ENCODE data around the gene RNF157. TPM values are rescaled to one million over a fixed set of nuclear protein-coding genes. Genes with fewer than 3 reads are reported as not detected.

Gene RNF157
- total RNA-seq, 1 donor from 2014 or later = 15.8 TPM

GRCh38 chr17:76121932-76122430 is 118.3 kb downstream of the RNF157 start:
- DNase-seq (ENCODE audit: low spot score) (no peak), ATAC-seq (peak; percentile 56)
- intact Hi-C loops (cut with DNase I) = loop anchor here (2.0 to 5.0 kb wide), 2 partner anchors 60 to 157 kb away; no protein-coding TSS in a partner anchor

- DNase-seq (ENCODE audit: low spot score) (no peak), ATAC-seq (no peak)
- intact Hi-C loops (cut with DNase I) = loop anchor here (5.0 kb wide), 1 partner anchor 62 kb away; no protein-coding TSS in a partner anchor
These were observed 119.7 kb downstream of the RNF157 start for GRCh38 chr17:76120658-76121008.

GRCh38 chr17:76119409-76120371 is 120.6 kb downstream of the RNF157 start:
- DNase-seq (ENCODE audit: low spot score) = no peak
- ATAC-seq = no peak
- intact Hi-C loops (cut with DNase I) = loop anchor here (5.0 kb wide), 1 partner anchor 63 kb away; no protein-coding TSS in a partner anchor

GRCh38 chr17:76115138-76115754 is 125.0 kb downstream of the RNF157 start:
- intact Hi-C loops (cut with DNase I) = no loop called here
- ATAC-seq (no peak), DNase-seq (ENCODE audit: low spot score) (no peak)

- intact Hi-C loops (cut with DNase I) = no loop called here
- no peak for ATAC-seq
- no peak for DNase-seq (ENCODE audit: low spot score)
These were observed 128.3 kb downstream of the RNF157 start for GRCh38 chr17:76111956-76112355.

GRCh38 chr17:76107509-76107908 is 132.8 kb downstream of the RNF157 start:
- intact Hi-C loops (cut with DNase I) = no loop called here
- DNase-seq (ENCODE audit: low spot score) (no peak), ATAC-seq (no peak)

GRCh38 chr17:76106703-76107102 is 133.6 kb downstream of the RNF157 start:
- DNase-seq (ENCODE audit: low spot score) (no peak), ATAC-seq (no peak)
- intact Hi-C loops (cut with DNase I) = no loop called here

- intact Hi-C loops (cut with DNase I) = no loop called here
- DNase-seq (ENCODE audit: low spot score) (no peak), ATAC-seq (no peak)
These were observed 135.4 kb downstream of the RNF157 start for GRCh38 chr17:76104896-76105231.

- DNase-seq (ENCODE audit: low spot score) (no peak), ATAC-seq (peak; percentile 4)
- intact Hi-C loops (cut with DNase I) = no loop called here
These were observed 136.0 kb downstream of the RNF157 start for GRCh38 chr17:76104140-76104895.

- DNase-seq (ENCODE audit: low spot score) (peak; percentile 96), ATAC-seq (peak; percentile 99)
- intact Hi-C loops (cut with DNase I) = no loop called here
These were observed 136.8 kb downstream of the RNF157 start, which contains the start of gene EXOC7 for GRCh38 chr17:76103274-76104139. Gene EXOC7, minus strand, starts transcription at chr17:76103787. Its CDS starts 95 bp downstream, at chr17:76103692.

GRCh38 chr17:76102944-76103273 is 137.4 kb downstream of the RNF157 start:
- ATAC-seq (no peak), DNase-seq (ENCODE audit: low spot score) (no peak)
- intact Hi-C loops (cut with DNase I) = no loop called here

- DNase-seq (ENCODE audit: low spot score) (no peak), ATAC-seq (no peak)
- intact Hi-C loops (cut with DNase I) = no loop called here
These were observed 142.5 kb downstream of the RNF157 start for GRCh38 chr17:76097716-76098295.

- DNase-seq (ENCODE audit: low spot score) (no peak), ATAC-seq (no peak)
- intact Hi-C loops (cut with DNase I) = no loop called here
These were observed 144.3 kb downstream of the RNF157 start for GRCh38 chr17:76095943-76096342.

- DNase-seq (ENCODE audit: low spot score) = no peak
These were observed 146.2 kb downstream of the RNF157 start for GRCh38 chr17:76094046-76094445.

GRCh38 chr17:76092526-76093413 is 147.5 kb downstream of the RNF157 start:
- ATAC-seq (no peak), DNase-seq (ENCODE audit: low spot score) (no peak)
- intact Hi-C loops (cut with DNase I) = no loop called here

More at GRCh38 chr17:76094046-76094445, 146.2 kb downstream of the RNF157 start:
- no peak for ATAC-seq
- intact Hi-C loops (cut with DNase I) = no loop called here

Measured in sciatic nerve (tissue), 2 donors.